Measurements from ENCODE around the gene ARHGAP4. TPM values are rescaled to one million over a fixed set of nuclear protein-coding genes. Genes with fewer than 3 reads are reported as not detected.

ARHGAP4 gene
- total and polyA plus RNA-seq, 4 donors = 34.2 to 114 (median 80.4) TPM

DNA sequence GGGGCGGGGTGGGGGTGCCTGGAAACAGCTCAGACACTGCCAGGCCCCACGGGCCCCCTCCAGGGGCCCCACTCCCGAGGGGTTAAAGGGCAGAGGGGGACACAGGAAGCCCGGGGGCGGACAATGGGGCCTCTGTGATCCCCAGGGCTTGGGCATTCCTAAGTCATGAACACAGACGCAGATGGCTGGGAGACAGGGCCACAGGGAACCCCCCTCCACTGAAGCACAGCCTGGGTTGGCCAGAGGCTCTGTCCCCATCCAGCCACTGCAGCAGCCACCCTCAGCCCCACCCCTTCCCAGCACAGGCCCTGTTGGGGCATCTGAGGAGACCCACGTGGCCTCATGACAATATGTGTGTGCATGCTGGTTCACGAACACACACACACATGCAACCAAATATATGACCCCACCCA, 44.0 kb downstream of the ARHGAP4 start:
- WGBS, 2 donors = 48 to 80% methylated on average over 2 to 8 of the region's 8 CpGs
- TF ChIP-seq CTCF (IDR thresholded peaks at IDR 0.05; ENCODE audit: control extremely low read depth, extremely low read depth) = no peak
- Histone ChIP-seq H3K9ac (ENCODE audit: insufficient read depth in 1 of 2, low read length in 2 of 2) (no peak overlapping the region), H3K27me3 (ENCODE audit: control insufficient read depth in 3 of 3, insufficient read depth in 3 of 3, low read length in 2 of 3) (peaks cover 23 to 45% (median 44%) of the 10 kb centered on the region in 3 donors), H3K9me3 (ENCODE audit: control insufficient read depth in 4 of 4, insufficient read depth in 3 of 4, low read length in 3 of 4) (peaks cover 0 to 2% (median 0%) of the 10 kb centered on the region in 4 donors), H3K27ac (ENCODE audit: low read depth in 1 of 2, low read length in 1 of 2) (no peak overlapping the region), H3K4me1 (ENCODE audit: control insufficient read depth in 5 of 5, insufficient read depth in 5 of 5, low read length in 5 of 5) (peaks cover 0 to 4% (median 2%) of the 10 kb centered on the region in 5 donors), H3K4me3 (no peak overlapping the region), H3K36me3 (ENCODE audit: control insufficient read depth in 4 of 4, insufficient read depth in 4 of 4, low read length in 4 of 4) (no peaks in the 10 kb centered on the region)
- no peak for DNase-seq
- no peak for ATAC-seq (ENCODE audit: insufficient read depth, low FRiP score)

DNA sequence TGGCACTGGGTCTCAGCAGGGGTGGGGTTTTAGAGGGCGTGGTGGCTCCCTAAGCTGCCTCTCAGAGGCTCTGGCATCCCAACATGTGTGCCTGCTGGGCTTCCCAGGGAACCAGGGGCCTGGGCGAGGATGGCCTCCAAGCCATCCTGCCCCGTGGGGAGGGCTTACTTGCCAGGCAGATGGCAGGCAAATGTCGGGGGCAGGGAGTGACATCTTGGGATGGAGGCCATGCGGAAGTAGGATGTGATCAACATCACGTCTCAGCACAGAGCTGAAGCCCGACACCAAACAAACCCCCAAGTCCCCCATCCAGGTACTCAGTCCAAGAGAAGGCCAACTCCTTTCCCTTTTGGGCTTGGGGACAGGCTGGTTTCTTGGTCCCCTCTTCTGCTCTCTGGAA, 44.8 kb downstream of the ARHGAP4 start:
- H3K27ac ChIP-seq (ENCODE audit: low read depth in 1 of 2, low read length in 1 of 2) = no peak overlapping the region
- H3K9ac ChIP-seq (ENCODE audit: insufficient read depth in 1 of 2, low read length in 2 of 2) = no peak overlapping the region
- peaks cover 0 to 4% (median 2%) of the 10 kb centered on the region in 5 donors for H3K4me1 ChIP-seq (ENCODE audit: control insufficient read depth in 5 of 5, insufficient read depth in 5 of 5, low read length in 5 of 5)
- DNase-seq (no peak), ATAC-seq (ENCODE audit: insufficient read depth, low FRiP score) (no peak)
- 70 to 92% methylated on average over 5 to 7 of the region's 7 CpGs for WGBS, 2 donors
- peaks cover 0 to 2% (median 0%) of the 10 kb centered on the region in 4 donors for H3K9me3 ChIP-seq (ENCODE audit: control insufficient read depth in 4 of 4, insufficient read depth in 3 of 4, low read length in 3 of 4)
- H3K27me3 ChIP-seq (ENCODE audit: control insufficient read depth in 3 of 3, insufficient read depth in 3 of 3, low read length in 2 of 3) = peaks cover 20 to 40% (median 36%) of the 10 kb centered on the region in 3 donors
- H3K4me3 ChIP-seq = no peak overlapping the region
- no peaks in the 10 kb centered on the region for H3K36me3 ChIP-seq (ENCODE audit: control insufficient read depth in 4 of 4, insufficient read depth in 4 of 4, low read length in 4 of 4)
- TF ChIP-seq CTCF (IDR thresholded peaks at IDR 0.05; ENCODE audit: control extremely low read depth, extremely low read depth) = no peak

DNA sequence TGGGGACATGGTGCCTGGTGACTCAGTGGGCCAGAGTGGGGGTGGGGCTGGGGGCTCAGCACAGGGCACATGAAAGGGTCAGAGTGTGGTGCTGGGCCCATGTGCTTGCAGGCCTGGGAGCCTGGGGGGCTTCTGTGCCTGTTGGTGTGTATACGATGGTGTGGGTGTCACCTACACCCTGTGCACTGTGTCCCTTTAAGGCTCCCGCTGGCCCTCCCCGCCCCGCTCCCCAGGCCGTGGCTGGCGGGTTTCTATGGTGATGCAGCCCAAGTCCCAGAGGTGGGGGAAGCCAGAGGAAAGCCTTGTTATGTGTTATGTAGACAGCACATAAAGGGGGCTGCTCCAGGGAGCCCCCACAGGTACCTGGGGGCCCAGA, 45.6 kb downstream of the ARHGAP4 start:
- Histone ChIP-seq H3K27ac (ENCODE audit: low read depth in 1 of 2, low read length in 1 of 2) (no peak overlapping the region), H3K4me1 (ENCODE audit: control insufficient read depth in 5 of 5, insufficient read depth in 5 of 5, low read length in 5 of 5) (peaks cover 0 to 4% (median 1%) of the 10 kb centered on the region in 5 donors), H3K4me3 (no peak overlapping the region), H3K27me3 (ENCODE audit: control insufficient read depth in 3 of 3, insufficient read depth in 3 of 3, low read length in 2 of 3) (peaks cover 20 to 36% (median 34%) of the 10 kb centered on the region in 3 donors), H3K36me3 (ENCODE audit: control insufficient read depth in 4 of 4, insufficient read depth in 4 of 4, low read length in 4 of 4) (no peaks in the 10 kb centered on the region), H3K9me3 (ENCODE audit: control insufficient read depth in 4 of 4, insufficient read depth in 3 of 4, low read length in 3 of 4) (peaks cover 0 to 5% (median 0%) of the 10 kb centered on the region in 4 donors), H3K9ac (ENCODE audit: insufficient read depth in 1 of 2, low read length in 2 of 2) (no peak overlapping the region)
- ATAC-seq (ENCODE audit: insufficient read depth, low FRiP score) (no peak), DNase-seq (no peak)
- TF ChIP-seq CTCF (IDR thresholded peaks at IDR 0.05; ENCODE audit: control extremely low read depth, extremely low read depth) = no peak
- 30% methylated on average over 6 of the region's 6 CpGs; no CpG with 5 or more reads in 1 of the 2 donors for WGBS, 2 donors

Measured in lung (tissue), 12 donors.